Fibroblast of lung (primary cell): ENCODE results near the gene MAPT. TPM values are rescaled to one million over a fixed set of nuclear protein-coding genes. Genes with fewer than 3 reads are reported as not detected.

Experiments used
- DNase-seq, 2 donors: peaks; one replicate each; pipeline versions ENCODE4 v3.0.0 to v3.0.0-alpha.2; 2010; ENCODE audit warnings: low read depth in 2 of 2
- H2AFZ ChIP-seq: 2 replicates; pipeline ENCODE4 v1.5.1; 2012; ENCODE audit warnings: low read length, control low read depth, inconsistent platforms
- H3K27ac ChIP-seq: 2 replicates; pipeline ENCODE4 v1.5.1; 2011; ENCODE audit warnings: low read length, control low read depth; ENCODE audit not compliant: insufficient read depth
- H3K27me3 ChIP-seq: 2 replicates; pipeline ENCODE4 v1.5.1; 2011; ENCODE audit warnings: mild to moderate bottlenecking, low read length; ENCODE audit not compliant: control insufficient read depth, insufficient read depth
- H3K36me3 ChIP-seq: 2 replicates; pipeline ENCODE4 v1.5.1; 2011; ENCODE audit warnings: low read length; ENCODE audit not compliant: control insufficient read depth, insufficient read depth
- H3K4me1 ChIP-seq: 2 replicates; pipeline ENCODE4 v1.5.1; 2011; ENCODE audit warnings: low read length; ENCODE audit not compliant: control insufficient read depth, insufficient read depth; ENCODE audit errors: extremely low read depth
- H3K4me2 ChIP-seq: 2 replicates; pipeline ENCODE4 v1.5.1; 2011; ENCODE audit warnings: low read length, control low read depth; ENCODE audit not compliant: insufficient read depth; ENCODE audit errors: extremely low read depth
- H3K4me3 ChIP-seq, 4 experiments: fragments of 200-600 bp in 1 of 4; sonication (generic) in 1 of 4; replicated peaks in 1 of 4; 2 replicates each; pipeline ENCODE4 v1.5.1; 2011 to 2016; ENCODE audit warnings: low read length in 4 of 4, low read depth in 3 of 4, mild to moderate bottlenecking in 3 of 4, control low read depth in 2 of 4, inconsistent platforms in 1 of 4, mixed read lengths in 1 of 4; ENCODE audit not compliant: insufficient read depth in 1 of 4; ENCODE audit errors: control extremely low read depth in 1 of 4
- H3K79me2 ChIP-seq: 2 replicates; pipeline ENCODE4 v1.5.1; 2012; ENCODE audit warnings: mild to moderate bottlenecking, low read length, inconsistent platforms; ENCODE audit not compliant: control insufficient read depth, insufficient read depth
- H3K9ac ChIP-seq: 2 replicates; pipeline ENCODE4 v1.5.1; 2011; ENCODE audit warnings: mild to moderate bottlenecking, low read length, control low read depth; ENCODE audit not compliant: insufficient read depth
- H3K9me3 ChIP-seq: 2 replicates; pipeline ENCODE4 v1.5.1; 2012; ENCODE audit warnings: low read depth, low read length; ENCODE audit not compliant: control insufficient read depth, insufficient read depth
- H4K20me1 ChIP-seq: 2 replicates; pipeline ENCODE4 v1.5.1; 2011; ENCODE audit warnings: low read length; ENCODE audit not compliant: control insufficient read depth, insufficient read depth; ENCODE audit errors: extremely low read depth
- CTCF ChIP-seq, 2 donors: IDR thresholded peaks in 1 of 2; conservative IDR thresholded peaks in 1 of 2; 1 replicate in 1 of 2; 2 replicates in 1 of 2; pipeline ENCODE4 v1.5.1; 2011 to 2012; ENCODE audit warnings: low read length in 2 of 2, control low read depth in 1 of 2, inconsistent platforms in 1 of 2, low read depth in 1 of 2, mild to moderate bottlenecking in 1 of 2
- EZH2 ChIP-seq: IDR thresholded peaks from 2 replicates; pipeline ENCODE4 v1.5.1; 2012; ENCODE audit warnings: low read length, control low read depth, mild to moderate bottlenecking; ENCODE audit errors: missing control alignments
- polyA plus RNA-seq, 2 donors: library from polyadenylated mRNA; depleted of rRNA in 1 of 2; stranded (reverse) in 1 of 2; unstranded in 1 of 2; fragments of >200 nt; gene quantifications; 2 replicates each; pipeline ENCODE4 v1.2.1, GENCODE V29; 2011 to 2012; ENCODE audit warnings: missing spikeins in 1 of 2
- total RNA-seq: library from RNA; depleted of rRNA; stranded (reverse); fragments of >200 nt; gene quantifications from 2 replicates; pipeline ENCODE4 v1.2.1, GENCODE V29; 2014

MAPT gene
- total and polyA plus RNA-seq, 2 donors (not counting 1 experiment from before 2014, with no cell fraction given): 0.09 to 0.50 TPM

DNA sequence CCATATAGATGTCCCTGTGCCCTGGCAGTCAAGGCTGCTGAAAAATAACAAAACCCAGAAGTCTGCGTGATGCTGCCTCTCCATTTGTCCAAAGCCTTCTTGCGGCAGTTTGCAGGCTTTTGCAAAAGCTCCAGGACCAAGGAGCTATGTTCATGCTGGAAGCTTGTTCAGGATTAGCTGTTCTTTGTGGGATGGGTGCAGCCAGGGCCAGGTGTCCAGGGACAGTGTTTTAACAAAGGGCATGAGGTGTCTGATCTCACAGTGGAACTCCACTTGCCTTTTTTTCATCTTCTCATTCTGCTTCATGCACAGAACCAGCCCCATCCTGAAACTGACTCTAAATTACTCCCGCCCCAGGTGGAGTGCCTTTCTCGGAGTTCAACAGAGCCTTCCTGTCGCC lies 73.0 kb downstream of the MAPT start:
- no peak overlapping the region for H3K4me2 ChIP-seq
- no peaks in the 10 kb centered on the region for H3K4me1 ChIP-seq
- DNase-seq: no peak
- no peak overlapping the region for H2AFZ ChIP-seq
- H3K27me3 ChIP-seq: peaks cover 12% of the 10 kb centered on the region
- TF ChIP-seq CTCF (conservative IDR thresholded peaks at IDR 0.05 in 1 of 2, IDR thresholded peaks at IDR 0.05 in 1 of 2; ENCODE audit: low read depth in 1 of 2, low read length in 2 of 2) (no peak), EZH2 (no peak)
- no peaks in the 10 kb centered on the region for H3K79me2 ChIP-seq
- H3K36me3 ChIP-seq: no peaks in the 10 kb centered on the region
- no peaks in the 10 kb centered on the region for H3K9me3 ChIP-seq
- H3K27ac ChIP-seq: no peak overlapping the region
- H4K20me1 ChIP-seq: no peaks in the 10 kb centered on the region
- no peak overlapping the region for H3K4me3 ChIP-seq
- H3K9ac ChIP-seq: no peak overlapping the region

GRCh38 chr17:45968732-45969131 lies 74.4 kb downstream of the MAPT start:
- H3K9ac ChIP-seq: no peak overlapping the region
- H3K27me3 ChIP-seq: peaks cover 12% of the 10 kb centered on the region
- no peaks in the 10 kb centered on the region for H3K79me2 ChIP-seq
- no peaks in the 10 kb centered on the region for H3K9me3 ChIP-seq
- H3K4me2 ChIP-seq: no peak overlapping the region
- TF ChIP-seq CTCF (conservative IDR thresholded peaks at IDR 0.05 in 1 of 2, IDR thresholded peaks at IDR 0.05 in 1 of 2; ENCODE audit: low read depth in 1 of 2, low read length in 2 of 2) (no peak), EZH2 (no peak)
- H3K36me3 ChIP-seq: no peaks in the 10 kb centered on the region
- no peak overlapping the region for H3K4me3 ChIP-seq
- DNase-seq: no peak
- H3K4me1 ChIP-seq: no peaks in the 10 kb centered on the region
- H2AFZ ChIP-seq: no peak overlapping the region
- H4K20me1 ChIP-seq: no peaks in the 10 kb centered on the region
- H3K27ac ChIP-seq: no peak overlapping the region

- TF ChIP-seq EZH2 (no peak), CTCF (conservative IDR thresholded peaks at IDR 0.05 in 1 of 2, IDR thresholded peaks at IDR 0.05 in 1 of 2; ENCODE audit: low read depth in 1 of 2, low read length in 2 of 2) (no peak)
- Histone ChIP-seq H3K36me3 (no peaks in the 10 kb centered on the region), H3K9ac (no peak overlapping the region), H3K4me3 (no peak overlapping the region), H3K4me1 (no peaks in the 10 kb centered on the region), H2AFZ (no peak overlapping the region), H3K27ac (no peak overlapping the region), H3K4me2 (no peak overlapping the region), H3K27me3 (peaks cover 12% of the 10 kb centered on the region), H4K20me1 (no peaks in the 10 kb centered on the region), H3K79me2 (no peaks in the 10 kb centered on the region), H3K9me3 (no peaks in the 10 kb centered on the region)
- DNase-seq: no peak
These were observed 75.4 kb downstream of the MAPT start for GRCh38 chr17:45969726-45970125.
